UCSD-AML1 (cell line): Measurements from ENCODE around the gene WWC1.

Experiments
- DNase-seq: peaks from one replicate; lab custom pipeline; 2025; ENCODE audit not compliant: unreplicated experiment; lab: John Stamatoyannopoulos, UW

WWC1 gene

GRCh38 chr5:168359820-168360460 is 68.5 kb downstream of the WWC1 start:
- no peak for DNase-seq

GRCh38 chr5:168360521-168361285 is 69.3 kb downstream of the WWC1 start:
- DNase-seq, result no peak

- DNase-seq, result no peak
Observed at GRCh38 chr5:168362097-168362885, 70.8 kb downstream of the WWC1 start.

- DNase-seq, result no peak
Observed at GRCh38 chr5:168364151-168364661, 72.8 kb downstream of the WWC1 start.

GRCh38 chr5:168364750-168365550 is 73.5 kb downstream of the WWC1 start:
- DNase-seq, result no peak

GRCh38 chr5:168365581-168366081 is 74.2 kb downstream of the WWC1 start:
- no peak for DNase-seq

GRCh38 chr5:168366116-168366515 is 74.7 kb downstream of the WWC1 start:
- DNase-seq, result no peak

- no peak for DNase-seq
Observed at GRCh38 chr5:168368854-168369253, 77.4 kb downstream of the WWC1 start.

GRCh38 chr5:168370831-168371230 is 79.4 kb downstream of the WWC1 start:
- DNase-seq, result no peak

GRCh38 chr5:168372356-168372946 is 81.0 kb downstream of the WWC1 start:
- no peak for DNase-seq

GRCh38 chr5:168374532-168374931 is 83.1 kb downstream of the WWC1 start:
- no peak for DNase-seq

GRCh38 chr5:168375214-168375613 is 83.8 kb downstream of the WWC1 start:
- DNase-seq, result no peak

GRCh38 chr5:168377525-168377924 is 86.1 kb downstream of the WWC1 start:
- no peak for DNase-seq

- DNase-seq, result no peak
Observed at GRCh38 chr5:168378741-168379140, 87.3 kb downstream of the WWC1 start.

- no peak for DNase-seq
Observed at GRCh38 chr5:168382421-168382820, 91.0 kb downstream of the WWC1 start.

- no peak for DNase-seq
Observed at GRCh38 chr5:168390491-168390890, 99.0 kb downstream of the WWC1 start.

GRCh38 chr5:168393773-168394172 is 102.3 kb downstream of the WWC1 start:
- no peak for DNase-seq

GRCh38 chr5:168400429-168401220 is 109.2 kb downstream of the WWC1 start:
- DNase-seq, result no peak

- DNase-seq, result no peak
Observed at GRCh38 chr5:168401226-168401625, 109.8 kb downstream of the WWC1 start.
